B cell (primary cell): Measurements from ENCODE around the gene USP46.

ENCODE experiments used
- CTCF ChIP-seq: fragments of 200-600 bp; IDR thresholded peaks from one replicate; pipeline ENCODE4 v1.8.0; 2022; ENCODE audit warnings: antibody characterized with exemption, mild to moderate bottlenecking
- EZH2 ChIP-seq: IDR thresholded peaks from 2 replicates; pipeline ENCODE4 v1.6.1; 2012; ENCODE audit warnings: borderline replicate concordance, low read depth, mild to moderate bottlenecking, moderate library complexity, low read length; ENCODE audit not compliant: insufficient read depth, poor library complexity, severe bottlenecking

- TF ChIP-seq CTCF (no peak), EZH2 (no peak)
Observed at GRCh38 chr4:52592287-52592686, 66.8 kb downstream of the USP46 start.
